Measurements from ENCODE around the gene OR4D6.

DNA sequence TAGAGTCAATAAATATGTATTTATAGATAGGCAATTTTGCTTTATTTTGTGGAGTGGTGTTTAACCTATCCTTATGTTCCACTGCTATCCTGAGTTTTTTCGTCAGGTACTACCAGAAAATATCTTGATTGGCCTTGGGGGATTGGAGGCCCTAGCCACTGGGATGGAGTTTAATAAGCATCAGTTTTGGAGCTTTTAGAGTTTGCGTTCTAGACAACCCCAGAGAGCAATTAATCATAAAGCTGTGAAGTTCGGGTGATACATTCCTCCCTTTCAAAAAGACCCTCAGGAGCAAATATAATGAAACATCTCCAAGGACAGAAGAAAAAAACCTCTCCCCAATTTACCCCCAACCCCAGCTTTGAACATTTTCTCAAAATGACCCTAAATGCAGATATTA lies 20.6 kb upstream of the OR4D6 start, which contains the start of gene OR5A1:
- no peak for TF ChIP-seq CTCF (IDR thresholded peaks at IDR 0.05)
- no peak for TF ChIP-seq POLR2A (IDR thresholded peaks at IDR 0.05)
